K562 (cell line): ENCODE results near the gene RAB11FIP2. TPM values are rescaled to one million over a fixed set of nuclear protein-coding genes. Genes with fewer than 3 reads are reported as not detected.

Experiments used
- E2F1 ChIP-seq: sonication (generic); formaldehyde crosslinking; IDR thresholded peaks from 2 replicates; pipeline ENCODE4 v1.8.1; 2023; ENCODE audit warnings: mild to moderate bottlenecking, missing genetic modification reagents, moderate library complexity
- FOXP4 ChIP-seq: sonication (generic); formaldehyde crosslinking; IDR thresholded peaks from 2 replicates; pipeline ENCODE4 v1.8.0; 2022; ENCODE audit warnings: mild to moderate bottlenecking, missing genetic modification reagents, borderline replicate concordance
- MNT ChIP-seq, 2 experiments: fragments of 450-650 bp; conservative IDR thresholded peaks; 2 replicates each; pipeline ENCODE4 v1.6.1; 2017; ENCODE audit warnings: mild to moderate bottlenecking in 2 of 2, moderate library complexity in 2 of 2
- PHB ChIP-seq: fragments of 250-450 bp; sonication (Bioruptor Pico); IDR thresholded peaks from 2 replicates; pipeline ENCODE4 v1.5.0; 2021
- POLR2AphosphoS2 ChIP-seq: IDR thresholded peaks from 2 replicates; pipeline ENCODE4 v1.6.1; 2012; ENCODE audit warnings: low read length, improper control_type of control experiment
- ZNF212 ChIP-seq: fragments of 450-650 bp; formaldehyde crosslinking; IDR thresholded peaks from 2 replicates; pipeline ENCODE4 v1.4.0; 2020; ENCODE audit warnings: mild to moderate bottlenecking
- ZNF280B ChIP-seq: fragments of 250-450 bp; sonication (Bioruptor Pico); IDR thresholded peaks from 2 replicates; pipeline ENCODE4 v1.5.1; 2021; ENCODE audit warnings: mild to moderate bottlenecking
- ZNF444 ChIP-seq: fragments of 250-450 bp; sonication (Bioruptor Pico); IDR thresholded peaks from 2 replicates; pipeline ENCODE4 v1.4.0; 2020; ENCODE audit warnings: mild to moderate bottlenecking, moderate library complexity
- ZNF445 ChIP-seq: fragments of 250-450 bp; sonication (Bioruptor Pico); IDR thresholded peaks from 2 replicates; pipeline ENCODE4 v1.4.0; 2020; ENCODE audit warnings: low read depth, mild to moderate bottlenecking, moderate library complexity
- polyA plus RNA-seq, 8 experiments: library from polyadenylated mRNA; depleted of rRNA in 4 of 8; stranded (reverse) in 5 of 8; unstranded in 3 of 8; fragments of >200 nt; fragmentation: Nextera tagmentation in 2 of 8; fragmentation: Illumina TruSeq in 1 of 8; extraction: Ambion mirVana in 2 of 8; extraction: Trizol in 1 of 8; gene quantifications; 2 replicates each; pipeline versions ENCODE4 v1.2.1 to v1.2.3, GENCODE V29; 2011 to 2014; ENCODE audit warnings: inconsistent platforms in 1 of 8, missing spikeins in 1 of 8
- total RNA-seq, 7 experiments: library from RNA; depleted of rRNA in 6 of 7; stranded (reverse); fragments of >200 nt in 6 of 7; fragmentation: Illumina TruSeq in 2 of 7; extraction: Trizol in 2 of 7; gene quantifications; 2 replicates each; pipeline versions ENCODE4 v1.2.1 to v1.2.3, GENCODE V29; 2011 to 2021; ENCODE audit warnings: low replicate concordance in 1 of 7

The RAB11FIP2 gene
- total and polyA plus RNA-seq, 9 of the 15 experiments (the other 6 are each of a cell fraction or from before 2014, with no cell fraction given) = 3.0 to 10.6 (median 3.9) TPM

GRCh38 chr10:118047880-118048279, 1.1 kb upstream of the RAB11FIP2 start (continued):
- TF ChIP-seq FOXP4 (no peak), ZNF444 (CRISPR knock-in tag) (no peak), PHB (no peak), ZNF445 (CRISPR knock-in tag) (no peak), ZNF212 (CRISPR knock-in tag) (no peak), MNT (conservative IDR thresholded peaks at IDR 0.05) (no peak), E2F1 (no peak), ZNF280B (no peak), POLR2AphosphoS2 (no peak)
- TF ChIP-seq, all 486 proteins: peak for 0
